GM19438 (cell line): ENCODE data around the gene ZNF117.
"Not testable (repeated sequence)": the region's sequence is repeated elsewhere in the genome, so short reads cannot be mapped to it uniquely, and the experiment has no call there.

ENCODE experiments used
- ATAC-seq: cut with Tn5 transposase; IDR thresholded peaks from one replicate; pipeline ENCODE4 v1.9.1; 2021; ENCODE audit warnings: low read depth; ENCODE audit not compliant: unreplicated experiment

The ZNF117 gene

DNA sequence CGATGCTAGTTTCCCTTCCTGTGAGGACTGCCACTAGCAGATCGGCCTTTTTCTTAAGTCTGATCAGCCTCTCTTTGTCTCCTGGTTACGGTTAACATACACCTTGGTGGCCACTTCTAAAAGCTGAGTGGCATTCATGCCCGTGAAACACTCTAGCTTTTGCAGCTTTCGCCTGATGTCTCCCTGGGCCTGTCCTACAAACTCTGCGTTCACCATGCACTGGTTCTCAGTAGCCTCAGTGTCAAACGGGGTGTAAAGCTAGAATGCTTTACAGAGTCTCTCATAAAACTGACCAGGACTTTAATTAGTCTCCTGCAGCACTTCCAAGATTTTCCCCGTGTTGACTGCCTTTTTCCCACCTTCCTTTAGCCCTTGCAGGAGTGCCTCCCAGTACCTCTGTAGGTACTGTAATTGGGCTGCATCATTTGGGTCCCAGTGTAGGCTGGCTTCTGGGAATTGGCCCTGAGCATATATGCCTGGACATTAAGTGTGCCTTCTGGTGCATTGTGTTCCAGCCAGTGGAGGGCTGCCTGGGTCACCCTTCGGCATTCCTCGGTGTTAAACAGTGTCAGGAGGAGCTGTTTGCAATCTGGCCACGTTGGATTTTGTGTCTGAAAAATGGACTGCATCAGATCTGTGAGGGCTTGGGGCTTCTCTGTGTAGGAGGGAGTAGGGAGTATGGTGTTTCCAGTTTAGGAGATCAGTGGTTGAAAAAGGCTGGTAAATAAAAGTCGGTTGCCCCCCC is 6.5 kb upstream of the ZNF117 start:
- ATAC-seq: no peak

DNA sequence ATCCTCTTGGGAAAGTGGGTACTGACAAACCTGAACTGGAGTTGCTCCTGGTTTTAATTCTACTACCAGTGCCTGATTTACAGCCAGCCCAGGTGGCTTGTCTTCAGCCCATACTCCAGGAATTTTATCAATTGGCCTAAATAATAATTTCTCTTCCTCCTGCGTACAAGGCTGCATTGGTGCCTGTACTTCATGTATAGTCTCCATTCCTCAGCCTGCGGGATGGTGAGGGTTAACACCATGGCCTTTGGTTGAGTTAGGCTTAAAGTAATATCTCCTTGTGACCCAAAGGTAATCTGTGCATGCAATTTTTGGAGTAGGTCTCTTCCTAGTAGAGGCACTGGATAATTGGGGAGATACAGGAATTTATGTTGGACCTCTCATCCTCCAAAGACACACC is 5.5 kb upstream of the ZNF117 start:
- no peak for ATAC-seq

DNA sequence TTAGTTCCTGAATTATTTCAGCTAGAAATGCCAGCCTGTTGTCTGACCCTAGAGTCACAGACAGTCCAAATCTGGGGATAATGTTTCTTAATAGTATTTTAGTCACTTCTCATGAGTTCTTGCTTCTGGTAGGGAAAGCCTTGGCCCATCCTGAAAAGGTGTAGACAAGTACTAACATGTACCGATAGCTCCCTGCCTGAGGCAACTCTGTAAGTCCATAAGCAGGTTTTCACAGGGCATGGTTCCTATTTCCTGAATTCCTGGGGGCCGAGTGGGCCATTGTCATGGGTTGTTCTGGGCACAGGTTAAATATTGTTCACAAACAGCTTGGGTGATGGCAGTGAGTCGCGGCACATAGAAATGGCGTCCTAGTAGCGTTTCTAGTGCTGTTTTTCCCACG is 3.1 kb upstream of the ZNF117 start:
- no peak for ATAC-seq

DNA sequence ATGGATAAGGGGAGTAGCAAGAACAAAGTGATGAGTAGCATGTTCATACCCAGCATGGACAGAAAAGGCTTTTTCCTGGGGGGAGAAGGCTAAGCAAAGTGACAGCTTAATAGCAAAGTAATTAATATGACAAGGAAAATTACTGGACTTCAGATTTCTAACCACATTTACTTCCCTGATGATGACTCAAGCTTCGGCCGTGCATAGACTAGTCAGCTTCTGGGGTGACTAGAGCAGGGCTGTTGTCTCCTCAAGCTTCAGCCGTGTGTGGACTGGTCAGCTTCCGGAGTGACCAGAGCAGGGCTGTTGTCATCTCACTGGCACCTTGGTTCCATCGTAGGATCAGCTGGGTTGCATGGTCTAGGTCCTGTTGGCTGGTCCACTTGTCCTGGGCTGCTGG is 2.1 kb upstream of the ZNF117 start:
- ATAC-seq: no peak

DNA sequence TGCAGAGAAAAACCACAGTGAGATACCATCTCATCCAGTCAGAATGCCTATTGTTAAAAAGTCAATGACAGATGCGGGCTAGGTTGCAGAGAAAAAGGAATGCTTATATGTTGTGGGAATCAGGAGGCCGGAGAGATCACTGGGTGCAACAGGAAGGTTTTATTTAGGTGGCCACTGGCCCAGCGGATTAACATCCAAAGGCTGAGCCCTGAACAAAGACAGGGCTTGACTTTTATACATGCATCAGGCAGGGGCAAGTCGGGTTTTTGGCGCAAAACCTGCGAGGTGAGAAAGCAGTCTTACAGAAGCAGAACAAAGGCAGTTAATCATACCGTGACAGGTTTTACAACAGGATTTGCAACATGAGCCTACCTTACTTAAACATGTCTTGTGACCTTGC is 620 bp downstream of the ZNF117 start:
- no peak for ATAC-seq

DNA sequence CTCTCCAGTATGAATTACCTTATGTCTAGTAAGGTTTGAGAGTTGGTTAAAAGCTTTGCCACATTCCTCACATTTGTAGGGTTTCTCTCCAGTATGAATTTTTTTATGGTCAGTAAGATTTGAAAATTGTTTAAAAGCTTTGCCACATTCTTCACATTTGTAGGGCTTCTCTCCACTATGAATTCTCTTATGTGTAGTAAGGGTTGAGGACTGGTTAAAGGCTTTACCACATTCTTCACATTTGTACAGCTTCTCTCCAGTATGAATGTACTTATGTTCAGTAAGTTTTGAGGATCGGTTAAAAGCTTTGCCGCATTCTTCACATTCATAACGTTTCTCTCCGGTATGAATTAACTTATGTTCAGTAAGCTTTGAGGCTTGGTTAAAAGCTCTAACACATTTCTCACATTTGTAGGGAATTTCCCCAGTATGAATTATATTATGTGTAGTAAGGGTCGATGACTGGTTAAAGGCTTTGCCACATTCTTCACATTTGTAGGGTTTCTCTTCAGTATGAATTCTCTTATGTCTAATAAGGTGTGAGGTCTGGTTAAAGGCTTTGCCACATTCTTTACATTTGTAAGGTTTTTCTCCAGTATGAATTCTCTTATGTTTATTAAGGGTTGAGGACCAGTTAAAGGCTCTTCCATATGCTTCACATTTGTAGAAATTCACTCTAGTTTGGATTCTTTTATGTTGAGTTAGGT is 12.2 kb downstream of the ZNF117 start:
- no peak for ATAC-seq

DNA sequence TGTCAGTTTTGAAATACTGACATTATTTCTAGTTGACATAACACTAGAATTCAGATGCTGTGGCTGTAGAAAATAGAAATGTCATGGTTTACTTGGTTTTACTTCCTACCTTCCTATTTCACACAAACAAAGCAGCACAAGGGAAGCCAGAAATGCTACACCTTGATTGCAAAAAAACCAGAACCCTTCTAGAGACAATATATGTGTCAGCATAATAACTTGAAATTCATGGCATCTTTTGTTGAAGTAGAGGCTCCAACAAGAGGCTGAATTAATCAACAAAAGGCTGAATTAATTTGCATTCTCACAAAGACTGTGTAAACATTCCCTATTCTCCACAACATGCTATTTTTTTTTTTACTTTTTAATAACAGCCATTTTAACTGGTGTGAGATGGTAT is 25.2 kb downstream of the ZNF117 start:
- ATAC-seq: no peak

DNA sequence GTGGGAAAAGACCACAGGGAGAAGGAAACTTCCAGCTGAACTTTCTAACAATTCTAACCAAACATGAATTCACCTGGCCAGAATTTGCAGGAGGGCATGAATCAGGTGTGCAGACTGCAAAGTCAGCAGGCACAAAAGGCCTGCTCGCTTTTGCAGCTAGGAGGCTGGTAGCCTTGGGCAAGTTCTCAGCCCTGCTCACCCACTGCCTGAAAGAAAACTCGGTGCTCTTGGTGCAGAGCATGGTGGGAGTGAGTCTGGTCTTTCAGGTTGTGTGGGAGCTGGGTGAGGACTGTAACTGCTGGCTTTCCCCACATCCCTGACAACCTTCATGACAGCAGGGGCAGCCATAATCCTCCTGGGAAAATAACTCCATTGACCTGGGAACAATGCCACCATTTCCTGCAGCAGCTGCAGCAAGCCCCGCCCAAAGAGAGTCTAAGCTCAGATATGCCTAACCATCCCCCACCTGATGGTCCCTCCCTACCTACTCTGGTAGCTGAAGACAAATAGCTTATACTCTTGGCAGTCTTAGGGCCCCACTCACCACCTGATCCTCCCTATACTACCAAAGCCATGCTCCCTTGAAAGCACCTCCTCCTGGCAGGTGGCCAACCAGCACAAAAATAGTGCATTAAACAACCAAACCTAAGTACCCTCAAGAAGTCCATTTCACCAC is 31.6 kb downstream of the ZNF117 start:
- ATAC-seq: no peak

DNA sequence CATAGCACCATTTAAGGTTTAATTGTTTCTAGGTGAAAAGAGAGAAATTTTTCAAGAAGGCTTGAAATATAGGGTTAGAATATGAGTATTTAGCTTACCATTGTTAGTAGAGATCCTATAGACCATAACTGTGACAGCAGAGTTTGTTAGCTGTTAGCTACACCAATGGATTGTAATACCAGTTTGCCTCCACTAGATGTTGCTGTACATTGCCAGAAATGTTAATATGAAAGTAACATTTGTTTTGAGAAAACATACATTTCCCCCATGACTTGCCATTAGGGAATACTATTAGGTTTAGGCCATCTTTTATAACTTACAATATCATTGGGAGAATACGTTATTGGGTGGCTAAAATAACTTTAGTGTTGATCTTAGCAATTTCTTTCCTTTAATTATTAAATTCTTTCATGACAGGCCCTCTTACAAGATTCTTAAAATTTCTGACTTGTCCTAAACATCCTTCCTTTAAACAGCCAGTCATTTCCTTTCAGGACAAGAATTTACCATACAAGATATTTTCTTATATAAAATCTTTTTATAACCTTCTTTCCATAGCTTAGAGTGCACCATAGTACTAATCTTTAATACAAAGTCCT is 39.5 kb downstream of the ZNF117 start:
- no peak for ATAC-seq

DNA sequence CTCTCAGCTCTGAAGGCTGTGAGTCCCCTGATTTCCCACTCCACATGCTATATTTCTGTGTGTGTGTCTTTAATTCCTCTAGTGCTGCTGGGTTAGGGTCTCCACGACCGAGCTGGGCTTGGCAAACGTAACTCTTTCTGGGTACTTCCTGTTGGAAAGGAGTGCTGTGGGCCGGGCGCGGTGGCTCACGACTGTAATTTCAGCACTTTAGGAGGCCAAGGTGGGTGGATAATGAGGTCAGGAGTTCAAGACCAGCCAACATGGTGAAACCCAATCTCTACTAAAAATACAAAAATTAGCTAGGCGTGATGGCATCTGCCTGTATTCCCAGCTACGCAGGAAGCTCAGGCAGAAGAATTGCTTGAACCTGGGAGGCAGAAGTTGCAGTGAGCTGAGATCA is 40.2 kb downstream of the ZNF117 start:
- ATAC-seq: not testable (repeated sequence)

DNA sequence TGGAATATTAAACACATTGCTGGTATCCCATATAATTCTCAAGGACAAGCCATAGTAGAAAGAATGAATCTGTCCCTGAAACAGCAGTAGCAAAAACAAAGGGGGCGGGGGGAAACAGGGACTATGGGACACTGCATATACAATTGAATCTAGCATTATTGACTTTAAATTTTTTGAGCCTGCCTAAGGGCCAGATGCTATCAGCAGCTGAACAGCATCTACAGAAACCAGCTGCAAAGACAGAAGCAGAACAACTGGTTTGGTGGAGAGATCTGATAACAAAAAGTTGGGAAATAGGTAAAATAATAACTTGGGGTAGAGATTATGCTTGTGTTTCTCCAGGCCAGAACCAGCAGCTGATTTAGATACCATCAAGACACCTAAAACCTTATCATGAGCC is 42.1 kb downstream of the ZNF117 start:
- ATAC-seq: not testable (repeated sequence)

DNA sequence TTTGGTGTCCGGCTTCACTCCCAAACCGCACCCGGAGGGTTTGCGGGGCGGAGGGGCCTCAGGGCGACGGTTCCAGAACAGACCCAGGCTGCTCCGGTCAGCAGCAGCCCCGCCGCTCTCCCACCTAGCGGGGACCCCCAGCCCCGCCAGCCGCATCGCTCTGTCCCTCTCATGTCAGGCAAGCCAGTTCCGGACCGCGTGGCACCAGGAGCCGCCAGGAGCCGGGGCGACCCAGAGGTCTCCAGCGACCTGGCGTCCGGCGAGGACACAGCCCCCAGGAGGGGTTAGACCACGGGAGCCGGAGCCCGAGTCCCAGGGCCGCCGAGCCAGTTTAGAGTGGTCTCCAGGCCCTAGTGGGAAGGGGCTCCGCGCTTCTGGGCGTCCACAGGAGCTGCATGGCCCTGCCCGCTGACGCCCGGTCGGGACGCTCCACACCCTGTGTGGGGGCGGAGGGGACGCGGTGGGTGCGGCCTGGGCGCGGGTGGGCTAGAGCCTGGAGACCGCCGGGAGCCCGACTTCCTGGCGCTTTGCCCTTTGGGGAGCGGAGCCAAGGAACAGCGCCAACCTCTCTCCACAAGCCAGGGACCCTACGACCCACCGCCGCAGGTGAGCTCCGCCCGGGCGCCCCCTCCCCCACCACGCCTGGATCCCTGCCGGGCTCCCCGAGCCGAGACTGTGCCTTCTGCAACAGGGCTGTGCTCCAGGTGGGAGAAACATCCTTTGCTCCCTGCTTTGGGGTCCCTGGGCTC is 43.4 kb downstream of the ZNF117 start:
- no peak for ATAC-seq

DNA sequence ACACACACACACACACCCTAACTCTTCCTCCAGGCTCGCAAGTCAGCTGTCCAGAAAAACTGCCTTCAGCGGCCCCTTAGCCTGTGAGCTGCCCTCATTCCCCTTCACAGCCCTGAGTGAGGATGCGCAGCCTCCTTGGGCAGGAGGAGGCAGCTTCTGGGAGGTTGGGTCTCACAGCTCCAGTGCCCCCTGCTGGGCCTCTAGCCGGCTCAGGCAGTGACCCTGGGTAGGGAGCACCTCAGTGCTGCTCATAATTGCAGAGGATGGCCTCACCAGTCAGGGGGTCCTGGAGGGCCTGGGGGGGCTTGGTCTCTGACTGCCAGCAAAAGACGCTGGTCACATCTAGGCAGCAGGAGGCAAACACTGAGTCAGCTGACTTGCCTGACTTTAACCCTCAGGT is 44.1 kb downstream of the ZNF117 start:
- ATAC-seq: no peak

DNA sequence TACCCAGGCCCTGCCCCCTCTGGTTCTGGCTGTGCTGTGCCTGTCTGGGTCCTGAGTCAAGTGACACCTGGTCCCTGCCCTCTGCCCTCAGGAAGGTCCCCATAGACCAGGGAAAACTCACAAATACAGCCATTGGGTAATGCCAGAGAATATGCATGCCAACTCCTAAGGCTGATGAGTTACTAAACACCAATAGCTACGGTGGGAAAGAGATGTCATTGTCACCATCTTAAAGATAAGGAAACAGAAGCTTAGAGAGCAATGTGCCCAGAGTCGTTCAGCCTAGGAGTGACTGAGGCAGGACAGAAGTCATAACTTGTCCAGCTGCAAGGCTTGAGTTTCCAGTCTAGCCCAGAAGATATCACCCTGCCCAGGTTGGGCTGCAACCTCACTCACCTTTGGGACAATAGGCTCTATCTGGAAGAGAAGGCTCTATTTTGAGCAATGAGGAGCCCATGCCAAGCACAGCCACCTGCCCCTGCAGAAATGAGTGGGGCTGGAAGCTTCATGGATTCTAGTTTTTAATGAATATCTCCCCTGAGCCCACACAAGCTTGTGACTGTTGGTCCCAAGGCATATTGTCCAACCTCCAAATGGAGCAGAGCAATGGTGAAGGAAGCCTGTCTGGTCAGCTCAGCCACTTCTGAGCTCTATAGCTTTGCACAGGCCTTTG is 45.2 kb downstream of the ZNF117 start:
- no peak for ATAC-seq

DNA sequence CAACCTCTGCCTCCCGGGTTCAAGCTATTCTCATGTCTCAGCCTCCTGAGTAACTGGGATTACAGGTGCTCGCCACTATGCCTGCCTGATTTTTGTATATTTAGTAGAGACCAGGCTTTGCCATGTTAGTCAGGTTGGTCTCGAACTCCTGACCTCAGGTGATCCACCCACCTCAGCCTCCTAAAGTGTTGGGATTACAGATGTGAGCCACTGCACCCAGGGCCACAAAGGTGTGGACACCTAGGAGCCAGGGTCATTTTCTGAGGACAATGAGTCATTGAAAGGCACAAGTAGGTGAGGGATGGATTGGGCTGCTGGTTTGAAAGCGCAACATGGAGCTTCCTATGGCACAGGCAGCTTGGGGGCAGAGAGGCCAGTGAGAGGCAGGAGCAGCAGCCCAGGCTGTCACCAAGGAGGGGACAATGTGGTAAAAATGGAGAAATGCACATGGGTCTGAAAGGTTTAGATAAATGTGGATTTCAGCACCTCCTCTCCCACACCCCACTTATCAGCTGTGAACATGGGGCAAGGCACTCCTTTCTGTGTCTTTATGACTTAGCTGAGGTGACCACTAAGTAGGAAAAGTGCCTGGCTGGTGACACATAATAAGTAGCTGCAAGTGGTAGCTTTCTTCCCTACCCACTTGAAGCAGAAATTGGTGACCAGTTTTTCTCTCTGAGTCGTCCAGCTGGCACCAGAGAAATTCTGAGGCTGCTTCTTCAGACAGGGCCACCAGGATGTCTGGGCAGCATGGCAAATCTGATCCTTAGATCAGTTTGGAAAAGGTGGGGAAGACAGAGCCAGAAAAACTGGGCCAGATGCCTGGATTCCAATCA is 46.0 kb downstream of the ZNF117 start:
- not testable (repeated sequence) for ATAC-seq

DNA sequence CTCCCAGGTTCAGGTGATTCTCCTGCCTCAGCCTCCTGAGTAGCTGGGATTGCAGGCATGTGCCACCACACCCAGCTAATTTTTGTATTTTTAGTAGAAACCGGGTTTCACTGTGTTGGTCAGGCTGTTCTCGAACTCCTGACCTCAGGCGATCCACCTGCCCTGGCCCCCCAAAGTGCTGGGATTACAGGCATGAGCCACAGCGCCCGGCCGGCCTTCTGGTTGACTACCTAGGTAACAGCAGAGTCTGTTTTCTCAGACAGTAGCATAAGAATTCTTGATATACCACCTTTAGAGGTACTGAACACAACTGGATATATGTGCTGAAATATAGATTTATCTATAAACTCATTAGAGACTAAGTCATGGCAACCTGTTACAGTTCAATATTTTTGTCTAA is 50.8 kb downstream of the ZNF117 start:
- ATAC-seq: not testable (repeated sequence)

DNA sequence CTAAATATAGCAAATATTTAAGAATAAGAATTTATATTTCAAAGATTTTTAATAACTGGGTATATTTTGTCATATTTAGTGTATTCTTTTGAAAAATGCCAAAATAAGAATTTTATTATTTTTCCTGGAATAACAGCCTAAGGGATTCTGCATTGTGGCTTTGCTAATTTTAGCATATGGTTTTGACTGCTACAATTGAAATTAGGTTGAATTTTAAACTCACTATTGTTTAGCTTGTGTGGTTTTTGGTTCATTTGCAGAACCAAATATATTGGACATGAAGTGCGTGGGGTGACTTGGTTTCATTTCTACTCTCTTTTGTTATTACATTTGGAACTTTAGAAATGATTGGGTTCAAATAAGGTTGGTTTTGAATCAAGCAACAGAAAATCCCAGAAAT is 52.3 kb downstream of the ZNF117 start:
- no peak for ATAC-seq

DNA sequence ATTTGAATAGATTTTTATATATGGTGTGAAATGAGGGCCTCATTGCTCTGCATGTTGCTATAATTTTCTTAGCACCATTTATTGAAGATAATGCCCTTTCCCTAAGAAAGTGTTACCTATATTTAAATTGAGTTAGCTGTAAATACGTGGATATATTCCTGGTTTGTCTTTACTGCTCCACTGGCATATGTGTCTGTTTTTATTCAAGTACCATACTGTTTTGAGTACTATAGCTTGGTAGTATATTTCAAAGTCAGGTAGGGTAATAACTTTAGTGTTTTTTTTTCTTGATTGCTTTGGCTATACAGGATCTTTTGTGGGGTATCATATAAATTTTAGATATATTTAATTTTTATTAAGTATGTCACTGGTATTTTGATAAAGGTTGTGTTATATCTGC is 56.4 kb downstream of the ZNF117 start:
- ATAC-seq: no peak
